ENCODE data around the gene PLET1.
"Not testable (repeated sequence)": the region's sequence is repeated elsewhere in the genome, so short reads cannot be mapped to it uniquely, and the experiment has no call there.

PLET1 gene

GRCh38 chr11:112206071-112206470 is 54.6 kb downstream of the PLET1 start:
- DNase-seq: no peak

- DNase-seq: no peak
These were observed 60.4 kb downstream of the PLET1 start for GRCh38 chr11:112200252-112200651.

- DNase-seq: not testable (repeated sequence)
These were observed 61.6 kb downstream of the PLET1 start for GRCh38 chr11:112199101-112199500.
